NCI-H2107 treated with DMSO at 0.1 percent for 48 hours (cell line): ENCODE data around the gene ZNF280A.
"Not testable (repeated sequence)": the region's sequence is repeated elsewhere in the genome, so short reads cannot be mapped to it uniquely, and the experiment has no call there.

ENCODE experiments used
- DNase-seq: peaks from one replicate; lab custom pipeline; 2025; ENCODE audit not compliant: unreplicated experiment; lab: John Stamatoyannopoulos, UW

ZNF280A gene

DNA sequence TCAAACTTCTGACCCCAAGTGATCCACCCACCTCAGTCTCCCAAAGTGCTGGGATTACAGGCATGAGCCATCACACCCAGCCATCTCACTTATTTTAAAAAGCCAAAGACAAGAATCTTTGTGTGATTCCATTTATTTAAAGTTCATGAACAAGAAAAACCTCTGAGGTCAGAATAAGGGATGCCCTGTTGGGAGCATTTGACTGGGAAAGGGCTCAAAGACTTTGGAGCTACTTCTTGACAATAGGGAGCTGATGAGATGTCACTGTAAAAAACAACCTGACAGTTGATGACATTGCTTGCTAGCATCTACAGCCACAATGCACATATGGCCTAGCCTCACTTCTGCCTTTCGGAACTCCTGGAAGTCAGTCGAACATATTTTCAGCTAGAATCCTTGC lies 6.5 kb downstream of the ZNF280A start:
- DNase-seq, result no peak

- DNase-seq, result no peak
Measured at GRCh38 chr22:22512951-22513350, 7.1 kb downstream of the ZNF280A start.

DNA sequence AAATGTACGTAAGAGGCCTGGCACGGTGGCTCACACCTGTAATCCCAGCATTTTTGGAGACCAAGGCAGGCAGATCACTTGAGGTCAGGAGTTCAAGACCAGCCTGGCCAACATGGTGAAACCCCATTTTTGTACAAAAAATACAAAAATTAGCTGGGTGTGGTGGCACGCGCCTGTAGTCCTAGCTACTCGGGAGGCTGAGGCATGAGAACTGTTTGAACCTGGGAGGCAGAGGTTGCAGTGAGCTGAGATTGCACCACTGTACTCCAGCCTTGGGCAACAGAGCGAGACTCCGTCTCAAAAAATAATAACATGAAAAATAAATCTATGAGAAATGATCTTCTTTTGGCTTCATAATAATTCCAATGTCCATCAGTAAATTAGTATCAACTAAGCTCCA lies 9.2 kb downstream of the ZNF280A start:
- DNase-seq, result not testable (repeated sequence)

GRCh38 chr22:22509912-22510311 lies 10.2 kb downstream of the ZNF280A start:
- not testable (repeated sequence) for DNase-seq

- peak; percentile 29 for DNase-seq
Measured at GRCh38 chr22:22508274-22509176, 11.5 kb downstream of the ZNF280A start, which contains the start of gene ZNF280B. Gene ZNF280B, minus strand, starts transcription at chr22:22508742. Its CDS starts 19,344 bp downstream, at chr22:22489398.

- DNase-seq, result no peak
Measured at GRCh38 chr22:22507743-22508273, 12.3 kb downstream of the ZNF280A start.

GRCh38 chr22:22506736-22507135 lies 13.3 kb downstream of the ZNF280A start:
- DNase-seq, result no peak

- DNase-seq, result no peak
Measured at GRCh38 chr22:22498267-22498666, 21.8 kb downstream of the ZNF280A start.

GRCh38 chr22:22491589-22491988 lies 28.5 kb downstream of the ZNF280A start:
- not testable (repeated sequence) for DNase-seq

DNA sequence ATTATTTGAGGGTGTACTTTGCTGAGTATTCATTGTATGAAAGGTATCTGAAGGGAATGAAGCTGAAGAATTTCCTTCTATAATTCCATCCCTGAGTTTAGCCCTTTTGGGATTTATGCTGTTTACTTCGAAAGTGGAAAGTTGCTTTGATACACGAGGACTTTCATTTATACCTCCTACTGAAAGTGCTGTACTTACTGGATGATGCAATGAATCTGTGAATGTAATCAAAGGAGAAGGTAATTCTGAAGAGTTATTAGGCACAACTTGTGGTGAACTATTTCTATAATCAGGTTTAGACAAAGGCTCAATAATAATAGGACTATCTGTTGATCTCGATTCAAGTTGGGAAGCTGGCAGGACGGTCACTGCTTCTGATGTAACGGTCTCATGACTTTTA lies 31.3 kb downstream of the ZNF280A start:
- no peak for DNase-seq

DNA sequence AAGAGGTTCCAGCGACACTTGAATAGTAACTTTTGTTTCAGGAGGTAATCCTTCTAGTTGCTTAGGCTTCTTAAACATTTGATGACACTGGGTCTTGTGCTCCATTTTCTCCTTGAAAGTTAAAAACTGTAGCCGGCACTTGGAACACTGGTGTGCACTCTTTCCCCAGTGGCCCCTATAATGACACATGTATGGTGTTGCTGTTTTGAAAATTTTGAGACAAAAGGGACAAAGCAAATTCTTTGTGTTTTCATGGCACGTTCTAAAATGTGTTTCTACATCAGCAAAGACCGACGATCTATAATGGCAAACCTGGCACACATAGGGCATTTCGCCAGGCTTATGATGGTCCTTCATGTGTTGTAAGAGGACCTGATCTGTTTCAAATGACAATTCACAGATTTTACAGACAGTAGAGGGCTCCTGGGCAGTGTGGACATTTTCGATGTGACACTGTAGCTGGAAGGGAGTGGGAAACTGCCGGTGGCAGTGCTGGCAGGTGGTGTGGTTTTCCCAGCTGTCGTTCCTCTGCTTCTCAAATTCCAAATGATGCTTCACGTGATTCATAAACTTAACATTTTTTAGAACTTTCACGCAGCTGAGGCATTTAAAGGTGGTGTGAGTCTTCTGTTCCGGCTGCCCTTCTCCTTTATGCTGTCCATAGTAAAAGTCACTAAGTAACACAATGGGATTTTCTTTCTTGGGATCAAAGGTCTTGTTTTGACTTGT lies 32.0 kb downstream of the ZNF280A start:
- DNase-seq, result peak; percentile 19

GRCh38 chr22:22487059-22487458 lies 33.0 kb downstream of the ZNF280A start:
- no peak for DNase-seq

GRCh38 chr22:22486132-22486899 lies 33.8 kb downstream of the ZNF280A start:
- DNase-seq, result no peak

DNA sequence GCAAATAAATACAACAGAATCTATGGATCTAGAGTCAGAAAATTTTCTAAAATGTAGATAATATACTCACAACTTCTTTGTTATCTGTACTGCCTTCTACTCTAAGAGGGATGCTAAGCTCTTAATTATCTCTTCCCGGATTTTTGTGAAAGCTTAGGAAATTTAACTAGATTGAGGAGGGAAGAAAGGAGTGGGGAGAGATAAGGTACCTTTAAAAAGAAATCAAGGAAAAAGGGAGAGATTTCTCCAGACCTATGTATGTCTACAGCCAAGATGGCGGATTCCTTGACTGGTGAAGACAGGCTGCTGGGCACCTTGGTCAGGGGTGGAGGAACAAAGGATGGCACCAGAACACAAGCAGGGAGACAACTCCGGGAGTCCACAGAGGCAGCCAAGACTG lies 34.5 kb downstream of the ZNF280A start:
- DNase-seq, result no peak

GRCh38 chr22:22484023-22484422 lies 36.0 kb downstream of the ZNF280A start:
- DNase-seq, result no peak

- DNase-seq, result no peak
Measured at GRCh38 chr22:22480940-22481339, 39.1 kb downstream of the ZNF280A start.

- DNase-seq, result no peak
Measured at GRCh38 chr22:22479999-22480532, 40.0 kb downstream of the ZNF280A start.

DNA sequence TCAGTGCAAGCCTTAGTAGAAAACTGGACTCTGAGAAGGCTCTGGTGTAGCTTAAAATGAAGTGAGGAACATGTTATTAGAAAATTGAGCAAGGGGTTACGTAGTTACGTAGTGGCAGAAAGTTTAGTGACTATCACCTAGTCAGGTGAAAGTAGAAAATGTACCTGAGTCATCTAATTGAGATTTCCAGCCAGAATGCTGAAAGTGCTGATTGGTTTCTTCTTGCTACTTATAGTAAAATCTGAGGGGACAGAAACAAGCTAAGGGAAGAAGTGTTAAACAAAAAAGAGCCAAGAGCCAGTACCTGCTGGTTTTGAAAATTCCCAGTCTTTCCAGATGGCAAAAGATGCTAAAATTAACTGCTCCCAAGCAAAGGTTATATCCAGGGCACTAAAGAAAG lies 41.0 kb downstream of the ZNF280A start:
- no peak for DNase-seq

GRCh38 chr22:22478470-22478869 lies 41.6 kb downstream of the ZNF280A start:
- DNase-seq, result no peak

- no peak for DNase-seq
Measured at GRCh38 chr22:22474733-22475132, 45.3 kb downstream of the ZNF280A start.

- DNase-seq, result not testable (repeated sequence)
Measured at GRCh38 chr22:22471104-22471503, 49.0 kb downstream of the ZNF280A start.
